Ishikawa (cell line): ENCODE data around the gene BET1L.

Experiments
- CEBPB ChIP-seq: IDR thresholded peaks from 2 replicates; pipeline ENCODE4 v1.6.1; 2012
- EP300 ChIP-seq: IDR thresholded peaks from 2 replicates; pipeline ENCODE4 v1.6.1; 2012; ENCODE audit warnings: borderline replicate concordance
- FOXM1 ChIP-seq: IDR thresholded peaks from 2 replicates; pipeline ENCODE4 v1.6.1; 2012; ENCODE audit warnings: low read depth, borderline replicate concordance
- NFIC ChIP-seq: IDR thresholded peaks from 2 replicates; pipeline ENCODE4 v1.6.1; 2012
- RAD21 ChIP-seq: IDR thresholded peaks from 2 replicates; pipeline ENCODE4 v1.6.1; 2012; ENCODE audit warnings: low read depth
- TAF1 ChIP-seq: IDR thresholded peaks from 2 replicates; pipeline ENCODE4 v1.6.1; 2012; ENCODE audit warnings: low read depth, mild to moderate bottlenecking
- TEAD4 ChIP-seq: IDR thresholded peaks from 2 replicates; pipeline ENCODE4 v1.6.1; 2012
- ZBTB7A ChIP-seq: IDR thresholded peaks from 2 replicates; pipeline ENCODE4 v1.6.1; 2012; ENCODE audit warnings: low read depth
- TF ChIP-seq, protein P1 (sequence below): IDR thresholded peaks from 2 replicates; pipeline ENCODE4 v1.6.1; 2012; ENCODE audit warnings: low read depth, mild to moderate bottlenecking
- TF ChIP-seq, protein P2 (sequence below): IDR thresholded peaks from 2 replicates; pipeline ENCODE4 v1.6.1; 2012
- TF ChIP-seq, protein P3 (sequence below): IDR thresholded peaks from 2 replicates; pipeline ENCODE4 v1.6.1; 2012

DNA sequence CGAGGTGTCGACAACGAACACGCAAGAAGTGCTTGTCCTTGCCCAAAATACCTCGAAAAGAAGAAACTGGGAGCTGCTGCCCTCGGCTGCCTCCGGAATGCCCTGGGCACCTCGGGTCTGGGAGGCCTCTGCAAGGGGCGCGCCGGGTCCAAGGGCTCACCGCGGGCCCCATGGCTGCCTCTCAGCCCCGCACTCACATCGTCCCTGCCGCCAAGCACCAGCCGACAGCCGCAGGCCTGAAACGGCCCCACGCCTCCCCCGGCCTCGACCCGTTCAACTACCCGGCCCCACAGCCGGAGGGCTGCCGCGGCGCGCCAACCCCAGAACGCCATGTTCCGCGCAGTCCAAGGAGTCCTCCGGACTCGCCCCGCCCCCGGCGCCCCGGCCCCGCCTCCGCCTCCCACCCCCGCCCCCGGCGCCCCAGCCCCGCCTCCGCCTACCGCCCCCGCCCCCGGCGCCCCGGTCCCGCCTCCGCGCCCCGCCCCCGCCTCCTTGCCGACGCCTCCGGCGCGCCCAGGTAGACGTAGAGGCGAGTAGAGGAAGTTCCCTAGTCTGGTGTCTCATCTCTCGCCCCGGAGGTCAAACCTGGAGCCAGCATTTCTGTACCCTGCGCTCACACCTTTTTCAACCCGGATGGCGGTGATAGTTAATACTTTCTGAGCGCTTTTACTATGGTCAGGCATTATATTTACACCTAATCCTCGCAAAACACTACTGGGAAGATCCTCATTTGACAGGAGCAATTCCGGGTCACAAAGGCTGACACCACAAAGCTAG lies 29.0 kb upstream of the BET1L start, which contains the start of gene SIRT3:
- TF ChIP-seq CEBPB (no peak), EP300 (no peak), NFIC (no peak), ZBTB7A (no peak), TEAD4 (0 out of 2 replicates have a peak, but pooled peaks have one; percentile 35), RAD21 (no peak), TAF1 (peak; percentile 89), FOXM1 (no peak)
- TF ChIP-seq, protein P1, sequence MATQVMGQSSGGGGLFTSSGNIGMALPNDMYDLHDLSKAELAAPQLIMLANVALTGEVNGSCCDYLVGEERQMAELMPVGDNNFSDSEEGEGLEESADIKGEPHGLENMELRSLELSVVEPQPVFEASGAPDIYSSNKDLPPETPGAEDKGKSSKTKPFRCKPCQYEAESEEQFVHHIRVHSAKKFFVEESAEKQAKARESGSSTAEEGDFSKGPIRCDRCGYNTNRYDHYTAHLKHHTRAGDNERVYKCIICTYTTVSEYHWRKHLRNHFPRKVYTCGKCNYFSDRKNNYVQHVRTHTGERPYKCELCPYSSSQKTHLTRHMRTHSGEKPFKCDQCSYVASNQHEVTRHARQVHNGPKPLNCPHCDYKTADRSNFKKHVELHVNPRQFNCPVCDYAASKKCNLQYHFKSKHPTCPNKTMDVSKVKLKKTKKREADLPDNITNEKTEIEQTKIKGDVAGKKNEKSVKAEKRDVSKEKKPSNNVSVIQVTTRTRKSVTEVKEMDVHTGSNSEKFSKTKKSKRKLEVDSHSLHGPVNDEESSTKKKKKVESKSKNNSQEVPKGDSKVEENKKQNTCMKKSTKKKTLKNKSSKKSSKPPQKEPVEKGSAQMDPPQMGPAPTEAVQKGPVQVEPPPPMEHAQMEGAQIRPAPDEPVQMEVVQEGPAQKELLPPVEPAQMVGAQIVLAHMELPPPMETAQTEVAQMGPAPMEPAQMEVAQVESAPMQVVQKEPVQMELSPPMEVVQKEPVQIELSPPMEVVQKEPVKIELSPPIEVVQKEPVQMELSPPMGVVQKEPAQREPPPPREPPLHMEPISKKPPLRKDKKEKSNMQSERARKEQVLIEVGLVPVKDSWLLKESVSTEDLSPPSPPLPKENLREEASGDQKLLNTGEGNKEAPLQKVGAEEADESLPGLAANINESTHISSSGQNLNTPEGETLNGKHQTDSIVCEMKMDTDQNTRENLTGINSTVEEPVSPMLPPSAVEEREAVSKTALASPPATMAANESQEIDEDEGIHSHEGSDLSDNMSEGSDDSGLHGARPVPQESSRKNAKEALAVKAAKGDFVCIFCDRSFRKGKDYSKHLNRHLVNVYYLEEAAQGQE: no peak
- TF ChIP-seq, protein P2, sequence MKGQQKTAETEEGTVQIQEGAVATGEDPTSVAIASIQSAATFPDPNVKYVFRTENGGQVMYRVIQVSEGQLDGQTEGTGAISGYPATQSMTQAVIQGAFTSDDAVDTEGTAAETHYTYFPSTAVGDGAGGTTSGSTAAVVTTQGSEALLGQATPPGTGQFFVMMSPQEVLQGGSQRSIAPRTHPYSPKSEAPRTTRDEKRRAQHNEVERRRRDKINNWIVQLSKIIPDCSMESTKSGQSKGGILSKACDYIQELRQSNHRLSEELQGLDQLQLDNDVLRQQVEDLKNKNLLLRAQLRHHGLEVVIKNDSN: no peak
- TF ChIP-seq, protein P3, sequence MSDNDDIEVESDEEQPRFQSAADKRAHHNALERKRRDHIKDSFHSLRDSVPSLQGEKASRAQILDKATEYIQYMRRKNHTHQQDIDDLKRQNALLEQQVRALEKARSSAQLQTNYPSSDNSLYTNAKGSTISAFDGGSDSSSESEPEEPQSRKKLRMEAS: peak; percentile 71
